HEK293 (cell line): ENCODE measurements around the gene THUMPD2.
A peak's percentile ranks its signal among the peaks of the same experiment; 100 is the strongest.

ENCODE experiments used
- CTCF ChIA-PET: fragments of 350-600 bp; formaldehyde crosslinking; extraction: SDS; loops from one replicate; lab custom pipeline; 2021; ENCODE audit warnings: antibody characterized with exemption; lab: Yijun Ruan, JAX
- POLR2A ChIA-PET: fragments of 300-600 bp; formaldehyde crosslinking; extraction: SDS; loops from one replicate; lab custom pipeline; 2020; ENCODE audit warnings: antibody characterized with exemption, inconsistent platforms; lab: Yijun Ruan, JAX
- H3K27ac ChIP-seq: fragments of 200-500 bp; sonication (Bioruptor generic); 2 replicates; pipeline ENCODE4 v1.5.1; 2014; ENCODE audit warnings: low read depth, low read length, control low read depth, inconsistent platforms; ENCODE audit errors: extremely low read depth
- H3K36me3 ChIP-seq, 2 experiments: fragments of 200-500 bp in 1 of 2; sonication (Bioruptor generic) in 1 of 2; 1 replicate in 1 of 2; 2 replicates in 1 of 2; pipeline ENCODE4 v1.5.1; 2014 to 2017; ENCODE audit warnings: inconsistent platforms in 2 of 2, low read length in 2 of 2; ENCODE audit not compliant: control insufficient read depth in 2 of 2, insufficient read depth in 1 of 2
- H3K4me1 ChIP-seq: fragments of 200-500 bp; sonication (Bioruptor generic); 2 replicates; pipeline ENCODE4 v1.5.1; 2014; ENCODE audit warnings: mild to moderate bottlenecking, low read length, inconsistent platforms; ENCODE audit not compliant: control insufficient read depth, insufficient read depth
- H3K4me3 ChIP-seq: 2 replicates; pipeline ENCODE4 v1.5.1; 2011; ENCODE audit warnings: low read depth, mild to moderate bottlenecking, control low read depth, low read length, moderate library complexity
- H3K9me3 ChIP-seq: fragments of 200-500 bp; sonication (Bioruptor generic); 2 replicates; pipeline ENCODE4 v1.5.1; 2014; ENCODE audit warnings: low read depth, low read length, inconsistent platforms; ENCODE audit not compliant: control insufficient read depth, insufficient read depth
- BCL11A ChIP-seq: fragments of 450-650 bp; formaldehyde crosslinking; IDR thresholded peaks from 2 replicates; pipeline ENCODE4 v1.5.1; 2016; ENCODE audit warnings: low read depth, missing biosample characterization, missing genetic modification characterization
- HOXC10 ChIP-seq: sonication (generic); formaldehyde crosslinking; IDR thresholded peaks from 2 replicates; pipeline ENCODE4 v1.8.1; 2023; ENCODE audit warnings: mild to moderate bottlenecking, missing genetic modification reagents
- OVOL3 ChIP-seq: fragments of 450-650 bp; formaldehyde crosslinking; IDR thresholded peaks from 2 replicates; pipeline ENCODE4 v1.5.1; 2016; ENCODE audit warnings: missing biosample characterization, missing genetic modification characterization
- SETDB1 ChIP-seq: IDR thresholded peaks from one replicate; pipeline ENCODE4 v1.6.1; 2017; ENCODE audit warnings: mild to moderate bottlenecking, low read length, moderate library complexity, mixed read lengths; ENCODE audit not compliant: insufficient read length
- ZFP69B ChIP-seq: fragments of 450-650 bp; formaldehyde crosslinking; IDR thresholded peaks from 2 replicates; pipeline ENCODE4 v1.5.1; 2016; ENCODE audit warnings: missing biosample characterization, missing genetic modification characterization
- ZIC2 ChIP-seq: fragments of 450-650 bp; formaldehyde crosslinking; IDR thresholded peaks from 2 replicates; pipeline ENCODE4 v1.5.1; 2016; ENCODE audit warnings: missing biosample characterization, missing genetic modification characterization
- ZNF169 ChIP-seq: fragments of 450-650 bp; formaldehyde crosslinking; IDR thresholded peaks from 2 replicates; pipeline ENCODE4 v1.5.1; 2016; ENCODE audit warnings: missing biosample characterization, missing genetic modification characterization
- ZNF23 ChIP-seq: fragments of 450-650 bp; formaldehyde crosslinking; IDR thresholded peaks from 2 replicates; pipeline ENCODE4 v1.5.1; 2016; ENCODE audit warnings: missing biosample characterization, missing genetic modification characterization, borderline replicate concordance
- ZNF266 ChIP-seq: fragments of 450-650 bp; formaldehyde crosslinking; IDR thresholded peaks from 2 replicates; pipeline ENCODE4 v1.5.1; 2016; ENCODE audit warnings: missing biosample characterization, missing genetic modification characterization, low read depth
- ZNF292 ChIP-seq: fragments of 450-650 bp; formaldehyde crosslinking; IDR thresholded peaks from 2 replicates; pipeline ENCODE4 v1.5.1; 2016; ENCODE audit warnings: low read depth, missing biosample characterization, missing genetic modification characterization, borderline replicate concordance
- ZNF433 ChIP-seq: fragments of 450-650 bp; formaldehyde crosslinking; IDR thresholded peaks from 2 replicates; pipeline ENCODE4 v1.5.1; 2016; ENCODE audit warnings: missing biosample characterization, missing genetic modification characterization, low read depth
- ZNF529 ChIP-seq: fragments of 450-650 bp; formaldehyde crosslinking; IDR thresholded peaks from 2 replicates; pipeline ENCODE4 v1.5.1; 2017; ENCODE audit warnings: missing genetic modification characterization, missing biosample characterization; ENCODE audit not compliant: insufficient replicate concordance
- ZNF658 ChIP-seq: fragments of 450-650 bp; formaldehyde crosslinking; IDR thresholded peaks from 2 replicates; pipeline ENCODE4; 2016; ENCODE audit warnings: missing biosample characterization, missing genetic modification characterization
- ZNF791 ChIP-seq: fragments of 450-650 bp; formaldehyde crosslinking; IDR thresholded peaks from 2 replicates; pipeline ENCODE4 v1.5.1; 2016; ENCODE audit warnings: missing biosample characterization, missing genetic modification characterization
- TF ChIP-seq, protein P1 (sequence below): fragments of 450-650 bp; formaldehyde crosslinking; IDR thresholded peaks from 2 replicates; pipeline ENCODE4 v1.5.1; 2016; ENCODE audit warnings: missing biosample characterization, missing genetic modification characterization, low read depth
- TF ChIP-seq, protein P2 (sequence below): fragments of 450-650 bp; formaldehyde crosslinking; IDR thresholded peaks from 2 replicates; pipeline ENCODE4 v1.5.1; 2016; ENCODE audit warnings: missing biosample characterization, missing genetic modification characterization
- TF ChIP-seq, protein P3 (sequence below): fragments of 450-650 bp; formaldehyde crosslinking; conservative IDR thresholded peaks from 2 replicates; pipeline ENCODE4 v1.5.1; 2016; ENCODE audit warnings: low read depth, missing biosample characterization, missing genetic modification characterization
- TF ChIP-seq, protein P4 (sequence below): fragments of 450-650 bp; IDR thresholded peaks from 2 replicates; pipeline ENCODE4 v1.5.1; 2018; ENCODE audit warnings: missing biosample characterization, mild to moderate bottlenecking, missing genetic modification characterization

THUMPD2 gene

DNA sequence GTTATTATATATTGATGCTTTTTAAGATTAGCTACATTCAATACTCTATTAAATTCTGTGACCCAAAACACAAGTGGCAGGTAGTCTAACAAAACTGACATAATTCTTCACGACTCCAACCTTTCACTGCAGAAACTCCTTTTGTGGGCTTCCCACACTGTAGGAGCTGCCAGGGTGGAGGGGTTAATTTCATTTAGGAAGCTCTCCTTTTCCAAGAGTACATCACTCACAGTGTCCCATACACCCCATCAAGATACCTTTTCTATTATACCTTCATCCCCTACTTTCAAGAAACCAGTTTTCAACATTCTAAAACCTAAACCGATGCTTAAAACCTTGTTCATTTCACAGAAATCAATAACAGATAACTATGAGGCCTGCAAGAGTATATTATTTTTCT, 825 bp downstream of the THUMPD2 start:
- H3K27ac ChIP-seq, result peak overlapping the region; percentile 87; the same call in 1 of the 2 replicates
- H3K9me3 ChIP-seq, result no peaks in the 10 kb centered on the region
- peak overlapping the region; percentile 97 for H3K4me3 ChIP-seq
- H3K36me3 ChIP-seq, result peaks cover 5 to 19% of the 10 kb centered on the region in 2 experiments; a peak in 2 of 3 replicates
- H3K4me1 ChIP-seq, result peaks cover 6% of the 10 kb centered on the region; the same call in 1 of the 2 replicates
- TF ChIP-seq, protein P1, sequence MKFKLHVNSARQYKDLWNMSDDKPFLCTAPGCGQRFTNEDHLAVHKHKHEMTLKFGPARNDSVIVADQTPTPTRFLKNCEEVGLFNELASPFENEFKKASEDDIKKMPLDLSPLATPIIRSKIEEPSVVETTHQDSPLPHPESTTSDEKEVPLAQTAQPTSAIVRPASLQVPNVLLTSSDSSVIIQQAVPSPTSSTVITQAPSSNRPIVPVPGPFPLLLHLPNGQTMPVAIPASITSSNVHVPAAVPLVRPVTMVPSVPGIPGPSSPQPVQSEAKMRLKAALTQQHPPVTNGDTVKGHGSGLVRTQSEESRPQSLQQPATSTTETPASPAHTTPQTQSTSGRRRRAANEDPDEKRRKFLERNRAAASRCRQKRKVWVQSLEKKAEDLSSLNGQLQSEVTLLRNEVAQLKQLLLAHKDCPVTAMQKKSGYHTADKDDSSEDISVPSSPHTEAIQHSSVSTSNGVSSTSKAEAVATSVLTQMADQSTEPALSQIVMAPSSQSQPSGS (tag by site-specific recombination), result no peak
- TF ChIP-seq ZNF23 (no peak), BCL11A (tag by site-specific recombination) (no peak), ZNF658 (tag by site-specific recombination) (no peak), SETDB1 (no peak)
- CTCF ChIA-PET, result no interaction called here
- POLR2A ChIA-PET, result no interaction called here

DNA sequence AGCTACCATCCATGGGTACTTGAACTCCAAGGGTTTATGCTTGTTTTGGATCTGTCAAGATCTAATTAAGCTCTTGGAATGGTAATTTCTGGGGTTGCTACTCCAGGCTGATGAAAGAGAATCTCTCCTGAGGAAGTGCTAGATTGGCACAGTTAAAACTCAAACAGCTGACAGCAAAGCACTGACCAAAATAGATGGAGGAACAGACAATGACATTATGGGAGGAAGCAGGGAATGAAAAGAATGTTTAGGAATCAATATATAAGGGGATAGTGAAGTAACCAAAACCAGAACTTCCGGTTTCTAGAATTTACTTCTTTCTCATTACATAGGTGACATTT, 6.3 kb downstream of the THUMPD2 start:
- H3K4me1 ChIP-seq, result peaks cover 6% of the 10 kb centered on the region; the same call in 1 of the 2 replicates
- no peak for TF ChIP-seq ZNF266
- TF ChIP-seq ZNF169 (tag by site-specific recombination), result no peak
- TF ChIP-seq ZNF292 (tag by site-specific recombination), result no peak
- no peak for TF ChIP-seq ZNF433 (tag by site-specific recombination)
- TF ChIP-seq, protein P2, sequence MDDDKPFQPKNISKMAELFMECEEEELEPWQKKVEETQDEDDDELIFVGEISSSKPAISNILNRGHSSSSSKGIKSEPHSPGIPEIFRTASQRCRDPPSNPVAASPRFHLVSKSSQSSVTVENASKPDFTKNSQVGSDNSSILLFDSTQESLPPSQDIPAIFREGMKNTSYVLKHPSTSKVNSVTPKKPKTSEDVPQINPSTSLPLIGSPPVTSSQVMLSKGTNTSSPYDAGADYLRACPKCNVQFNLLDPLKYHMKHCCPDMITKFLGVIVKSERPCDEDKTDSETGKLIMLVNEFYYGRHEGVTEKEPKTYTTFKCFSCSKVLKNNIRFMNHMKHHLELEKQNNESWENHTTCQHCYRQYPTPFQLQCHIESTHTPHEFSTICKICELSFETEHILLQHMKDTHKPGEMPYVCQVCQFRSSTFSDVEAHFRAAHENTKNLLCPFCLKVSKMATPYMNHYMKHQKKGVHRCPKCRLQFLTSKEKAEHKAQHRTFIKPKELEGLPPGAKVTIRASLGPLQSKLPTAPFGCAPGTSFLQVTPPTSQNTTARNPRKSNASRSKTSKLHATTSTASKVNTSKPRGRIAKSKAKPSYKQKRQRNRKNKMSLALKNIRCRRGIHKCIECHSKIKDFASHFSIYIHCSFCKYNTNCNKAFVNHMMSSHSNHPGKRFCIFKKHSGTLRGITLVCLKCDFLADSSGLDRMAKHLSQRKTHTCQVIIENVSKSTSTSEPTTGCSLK (tag by site-specific recombination), result no peak
- no peak for TF ChIP-seq ZNF791 (tag by site-specific recombination)
- no peak for TF ChIP-seq ZFP69B
- TF ChIP-seq, protein P3, sequence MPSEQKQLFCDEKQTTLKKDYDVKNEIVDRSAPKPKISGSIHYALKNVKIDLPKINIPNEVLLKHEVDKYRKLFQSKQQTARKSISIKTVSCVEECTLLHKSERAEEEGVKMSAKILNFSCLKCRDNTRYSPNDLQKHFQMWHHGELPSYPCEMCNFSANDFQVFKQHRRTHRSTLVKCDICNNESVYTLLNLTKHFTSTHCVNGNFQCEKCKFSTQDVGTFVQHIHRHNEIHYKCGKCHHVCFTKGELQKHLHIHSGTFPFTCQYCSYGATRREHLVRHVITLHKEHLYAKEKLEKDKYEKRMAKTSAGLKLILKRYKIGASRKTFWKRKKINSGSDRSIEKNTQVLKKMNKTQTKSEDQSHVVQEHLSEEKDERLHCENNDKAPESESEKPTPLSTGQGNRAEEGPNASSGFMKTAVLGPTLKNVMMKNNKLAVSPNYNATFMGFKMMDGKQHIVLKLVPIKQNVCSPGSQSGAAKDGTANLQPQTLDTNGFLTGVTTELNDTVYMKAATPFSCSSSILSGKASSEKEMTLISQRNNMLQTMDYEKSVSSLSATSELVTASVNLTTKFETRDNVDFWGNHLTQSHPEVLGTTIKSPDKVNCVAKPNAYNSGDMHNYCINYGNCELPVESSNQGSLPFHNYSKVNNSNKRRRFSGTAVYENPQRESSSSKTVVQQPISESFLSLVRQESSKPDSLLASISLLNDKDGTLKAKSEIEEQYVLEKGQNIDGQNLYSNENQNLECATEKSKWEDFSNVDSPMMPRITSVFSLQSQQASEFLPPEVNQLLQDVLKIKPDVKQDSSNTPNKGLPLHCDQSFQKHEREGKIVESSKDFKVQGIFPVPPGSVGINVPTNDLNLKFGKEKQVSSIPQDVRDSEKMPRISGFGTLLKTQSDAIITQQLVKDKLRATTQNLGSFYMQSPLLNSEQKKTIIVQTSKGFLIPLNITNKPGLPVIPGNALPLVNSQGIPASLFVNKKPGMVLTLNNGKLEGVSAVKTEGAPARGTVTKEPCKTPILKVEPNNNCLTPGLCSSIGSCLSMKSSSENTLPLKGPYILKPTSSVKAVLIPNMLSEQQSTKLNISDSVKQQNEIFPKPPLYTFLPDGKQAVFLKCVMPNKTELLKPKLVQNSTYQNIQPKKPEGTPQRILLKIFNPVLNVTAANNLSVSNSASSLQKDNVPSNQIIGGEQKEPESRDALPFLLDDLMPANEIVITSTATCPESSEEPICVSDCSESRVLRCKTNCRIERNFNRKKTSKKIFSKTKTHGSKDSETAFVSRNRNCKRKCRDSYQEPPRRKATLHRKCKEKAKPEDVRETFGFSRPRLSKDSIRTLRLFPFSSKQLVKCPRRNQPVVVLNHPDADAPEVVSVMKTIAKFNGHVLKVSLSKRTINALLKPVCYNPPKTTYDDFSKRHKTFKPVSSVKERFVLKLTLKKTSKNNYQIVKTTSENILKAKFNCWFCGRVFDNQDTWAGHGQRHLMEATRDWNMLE (tag by site-specific recombination), result no peak
- TF ChIP-seq OVOL3 (tag by site-specific recombination), result no peak
- no peak for TF ChIP-seq HOXC10 (CRISPR knock-in tag)
- TF ChIP-seq, protein P4, sequence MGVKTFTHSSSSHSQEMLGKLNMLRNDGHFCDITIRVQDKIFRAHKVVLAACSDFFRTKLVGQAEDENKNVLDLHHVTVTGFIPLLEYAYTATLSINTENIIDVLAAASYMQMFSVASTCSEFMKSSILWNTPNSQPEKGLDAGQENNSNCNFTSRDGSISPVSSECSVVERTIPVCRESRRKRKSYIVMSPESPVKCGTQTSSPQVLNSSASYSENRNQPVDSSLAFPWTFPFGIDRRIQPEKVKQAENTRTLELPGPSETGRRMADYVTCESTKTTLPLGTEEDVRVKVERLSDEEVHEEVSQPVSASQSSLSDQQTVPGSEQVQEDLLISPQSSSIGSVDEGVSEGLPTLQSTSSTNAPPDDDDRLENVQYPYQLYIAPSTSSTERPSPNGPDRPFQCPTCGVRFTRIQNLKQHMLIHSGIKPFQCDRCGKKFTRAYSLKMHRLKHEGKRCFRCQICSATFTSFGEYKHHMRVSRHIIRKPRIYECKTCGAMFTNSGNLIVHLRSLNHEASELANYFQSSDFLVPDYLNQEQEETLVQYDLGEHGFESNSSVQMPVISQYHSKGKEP (tag by site-specific recombination), result no peak
- TF ChIP-seq ZNF529 (tag by site-specific recombination), result no peak
- no peak for TF ChIP-seq ZIC2 (tag by site-specific recombination)
- TF ChIP-seq, all 188 proteins: peak for 0
- ChIA-PET CTCF (interaction anchor here (0.6 kb wide), 1 partner anchor 21 kb away, joined by 3 read pairs; no protein-coding TSS in a partner anchor), POLR2A (no interaction called here)
- H3K4me3 ChIP-seq, result no peak overlapping the region
- no peaks in the 10 kb centered on the region for H3K9me3 ChIP-seq
- peaks cover 33 to 57% of the 10 kb centered on the region in 2 experiments for H3K36me3 ChIP-seq
- no peak overlapping the region for H3K27ac ChIP-seq
